IMR-90 (cell line): Measurements from ENCODE around the gene FANCE. TPM values are rescaled to one million over a fixed set of nuclear protein-coding genes. Genes with fewer than 3 reads are reported as not detected.

Experiments used
- ATAC-seq: fragments of 200-7000 bp; cut with Tn5 transposase; 2 replicates; pipeline ENCODE4 v1.9.1; 2020; ENCODE audit warnings: low read depth, mild to moderate bottlenecking, moderate library complexity
- BruUV-seq: library from RNA; stranded (reverse); fragments of 400-500 nt; replicated peaks from 2 replicates; lab custom pipeline; 2021; lab: Mats Ljungman, UMichigan
- CTCF ChIA-PET: fragments of 300-600 bp; formaldehyde crosslinking; extraction: SDS; loops from one replicate; lab custom pipeline; 2021; ENCODE audit warnings: antibody characterized with exemption; lab: Yijun Ruan, JAX
- POLR2A ChIA-PET: fragments of 300-600 bp; sonication (Branson Sonifier 250); formaldehyde crosslinking; loops from one replicate; lab custom pipeline; 2022; ENCODE audit warnings: antibody characterized with exemption; ENCODE audit not compliant: unreplicated experiment; lab: Charles Lee
- DNase-seq: peaks from one replicate; pipeline ENCODE4 v3.0.0; 2013
- H2AFZ ChIP-seq: replicated peaks from 2 replicates; pipeline ENCODE3; 2013; ENCODE audit warnings: low read length, mild to moderate bottlenecking; ENCODE audit not compliant: poor library complexity
- H2AK5ac ChIP-seq: 2 replicates; pipeline ENCODE4 v1.6.1; 2013; ENCODE audit warnings: low read depth, low read length, inconsistent platforms
- H2AK9ac ChIP-seq: replicated peaks from 2 replicates; pipeline ENCODE3; 2013; ENCODE audit warnings: mild to moderate bottlenecking, low read depth, low read length, moderate library complexity; ENCODE audit not compliant: poor library complexity
- H2BK120ac ChIP-seq: 2 replicates; pipeline ENCODE4 v1.6.1; 2013; ENCODE audit warnings: low read depth, low read length, inconsistent platforms
- H2BK15ac ChIP-seq: 3 replicates; pipeline ENCODE4 v1.6.1; 2013; ENCODE audit warnings: low read depth, low read length, inconsistent platforms
- H2BK20ac ChIP-seq: 2 replicates; pipeline ENCODE4 v1.6.1; 2013; ENCODE audit warnings: low read depth, mild to moderate bottlenecking, inconsistent platforms, low read length, moderate library complexity
- H2BK5ac ChIP-seq: 2 replicates; pipeline ENCODE4 v1.6.1; 2013; ENCODE audit warnings: mild to moderate bottlenecking, low read depth, low read length, inconsistent platforms; ENCODE audit not compliant: poor library complexity, severe bottlenecking
- H3K14ac ChIP-seq: replicated peaks from 2 replicates; pipeline ENCODE4 v1.6.1; 2013; ENCODE audit warnings: low read depth, low read length, inconsistent platforms
- H3K18ac ChIP-seq: 2 replicates; pipeline ENCODE4 v1.6.1; 2013; ENCODE audit warnings: low read depth, low read length, control low read depth
- H3K23ac ChIP-seq: 2 replicates; pipeline ENCODE4 v1.6.1; 2013; ENCODE audit warnings: low read depth, low read length, inconsistent platforms
- H3K27ac ChIP-seq: 2 replicates; pipeline ENCODE4 v1.5.1; 2013; ENCODE audit warnings: mild to moderate bottlenecking, control low read depth, low read length; ENCODE audit not compliant: insufficient read depth
- H3K27me3 ChIP-seq: 2 replicates; pipeline ENCODE4 v1.6.1; 2013; ENCODE audit warnings: low read length; ENCODE audit not compliant: control insufficient read depth, insufficient read depth
- H3K36me3 ChIP-seq: 2 replicates; pipeline ENCODE4 v1.6.1; 2013; ENCODE audit warnings: low read length, mixed read lengths; ENCODE audit not compliant: control insufficient read depth, insufficient read depth
- H3K4ac ChIP-seq: 2 replicates; pipeline ENCODE4 v1.6.1; 2013; ENCODE audit warnings: low read depth, low read length, inconsistent platforms
- H3K4me1 ChIP-seq: 2 replicates; pipeline ENCODE4 v1.6.1; 2013; ENCODE audit warnings: low read length, mixed read lengths; ENCODE audit not compliant: control insufficient read depth, insufficient read depth
- H3K4me2 ChIP-seq: 2 replicates; pipeline ENCODE4 v1.6.1; 2013; ENCODE audit warnings: low read depth, mild to moderate bottlenecking, control low read depth, low read length, moderate library complexity
- H3K4me3 ChIP-seq: 2 replicates; pipeline ENCODE4 v1.5.1; 2013; ENCODE audit warnings: low read depth, mild to moderate bottlenecking, control low read depth, low read length, moderate library complexity; ENCODE audit not compliant: insufficient read depth
- H3K56ac ChIP-seq: 2 replicates; pipeline ENCODE4 v1.6.1; 2013; ENCODE audit warnings: low read length, inconsistent platforms; ENCODE audit not compliant: insufficient read depth; ENCODE audit errors: extremely low read depth
- H3K79me1 ChIP-seq, 2 experiments: 2 replicates each; pipeline ENCODE4 v1.6.1; 2013; ENCODE audit warnings: low read length in 2 of 2, inconsistent platforms in 1 of 2, low read depth in 1 of 2
- H3K9ac ChIP-seq: 2 replicates; pipeline ENCODE4 v1.6.1; 2013; ENCODE audit warnings: low read depth, low read length, control low read depth
- H3K9me1 ChIP-seq: 2 replicates; pipeline ENCODE4 v1.6.1; 2013; ENCODE audit warnings: low read length, inconsistent platforms; ENCODE audit not compliant: insufficient read depth
- H3K9me3 ChIP-seq: 2 replicates; pipeline ENCODE4 v1.6.1; 2013; ENCODE audit warnings: low read length; ENCODE audit not compliant: control insufficient read depth, insufficient read depth
- H4K20me1 ChIP-seq: 2 replicates; pipeline ENCODE4 v1.6.1; 2013; ENCODE audit warnings: low read length, inconsistent platforms; ENCODE audit not compliant: insufficient read depth
- H4K5ac ChIP-seq: 2 replicates; pipeline ENCODE4 v1.6.1; 2013; ENCODE audit warnings: mild to moderate bottlenecking, low read depth, low read length, control low read depth
- H4K8ac ChIP-seq, 2 experiments: 2 replicates each; pipeline ENCODE4 v1.6.1; 2013; ENCODE audit warnings: low read depth in 2 of 2, low read length in 2 of 2, control low read depth in 1 of 2, inconsistent platforms in 1 of 2
- H4K91ac ChIP-seq: 2 replicates; pipeline ENCODE4 v1.6.1; 2013; ENCODE audit warnings: low read depth, low read length, inconsistent platforms; ENCODE audit not compliant: insufficient read depth
- BHLHE40 ChIP-seq: fragments of 150-350 bp; IDR thresholded peaks from 2 replicates; pipeline ENCODE4 v1.6.1; 2016; ENCODE audit warnings: mild to moderate bottlenecking, low read depth, low read length
- CEBPB ChIP-seq: IDR thresholded peaks from 2 replicates; pipeline ENCODE4 v1.6.1; 2012; ENCODE audit warnings: low read depth, low read length, improper control_type of control experiment
- CHD1 ChIP-seq: IDR thresholded peaks from 2 replicates; pipeline ENCODE4 v1.6.1; 2012; ENCODE audit warnings: low read depth, low read length, improper control_type of control experiment
- CTCF ChIP-seq: conservative IDR thresholded peaks from 2 replicates; pipeline ENCODE4 v1.5.1; 2012; ENCODE audit warnings: mild to moderate bottlenecking, low read depth, low read length, improper control_type of control experiment
- ELK1 ChIP-seq: fragments of 150-350 bp; IDR thresholded peaks from 2 replicates; pipeline ENCODE4 v1.6.1; 2016; ENCODE audit warnings: low read depth, mild to moderate bottlenecking, low read length, moderate library complexity, borderline replicate concordance
- FOS ChIP-seq: fragments of 150-350 bp; IDR thresholded peaks from 2 replicates; pipeline ENCODE4 v1.6.1; 2016; ENCODE audit warnings: low read depth, low read length
- MAFK ChIP-seq: IDR thresholded peaks from 2 replicates; pipeline ENCODE4 v1.6.1; 2012; ENCODE audit warnings: low read depth, low read length, improper control_type of control experiment
- MAZ ChIP-seq: IDR thresholded peaks from 2 replicates; pipeline ENCODE4 v1.6.1; 2012; ENCODE audit warnings: low read depth, mild to moderate bottlenecking, low read length, improper control_type of control experiment, moderate library complexity, borderline replicate concordance
- MXI1 ChIP-seq: IDR thresholded peaks from 2 replicates; pipeline ENCODE4 v1.6.1; 2012; ENCODE audit warnings: low read depth, mild to moderate bottlenecking, low read length, moderate library complexity, borderline replicate concordance
- NFE2L2 ChIP-seq: fragments of 150-350 bp; IDR thresholded peaks from 2 replicates; pipeline ENCODE4 v1.6.1; 2016; ENCODE audit warnings: low read depth, mild to moderate bottlenecking, low read length
- POLR2A ChIP-seq: IDR thresholded peaks from 2 replicates; pipeline ENCODE4 v1.6.1; 2012; ENCODE audit warnings: mild to moderate bottlenecking, low read depth, low read length
- RAD21 ChIP-seq: IDR thresholded peaks from 2 replicates; pipeline ENCODE4 v1.6.1; 2012; ENCODE audit warnings: low read length, improper control_type of control experiment
- RCOR1 ChIP-seq: IDR thresholded peaks from 2 replicates; pipeline ENCODE4 v1.6.1; 2012; ENCODE audit warnings: mild to moderate bottlenecking, low read length, improper control_type of control experiment; ENCODE audit not compliant: insufficient replicate concordance
- RFX5 ChIP-seq: IDR thresholded peaks from 2 replicates; pipeline ENCODE4 v1.8.0; 2012; ENCODE audit warnings: low read depth, mild to moderate bottlenecking, low read length, moderate library complexity
- SMC3 ChIP-seq: fragments of 150-350 bp; IDR thresholded peaks from 2 replicates; pipeline ENCODE4 v1.6.1; 2016; ENCODE audit warnings: low read depth, mild to moderate bottlenecking, antibody characterized with exemption, low read length, moderate library complexity
- USF2 ChIP-seq: fragments of 150-350 bp; IDR thresholded peaks from 2 replicates; pipeline ENCODE4 v1.6.1; 2017; ENCODE audit warnings: mild to moderate bottlenecking, antibody characterized with exemption, low read length, low read depth
- WGBS, 2 experiments: methylation state at CpG; one replicate each; pipeline versions ENCODE4 v1.1.5 to v1.1.7; 2013; ENCODE audit warnings: missing lambda C conversion rate in 2 of 2; ENCODE audit not compliant: insufficient read length in 1 of 2; ENCODE audit errors: extremely low coverage in 2 of 2; 5-methylcytosine and 5-hydroxymethylcytosine counted together
- dilution Hi-C: fragments of 300-500 bp; cut with HindIII; formaldehyde crosslinking; loops from one replicate; pipeline ENCODE4 v1.14.3; 2018; ENCODE audit warnings: low sequenced_read_pairs; ENCODE audit not compliant: unreplicated experiment
- in situ Hi-C: fragments of 300-500 bp; cut with MboI; formaldehyde crosslinking; loops from 3 replicates; pipeline ENCODE4 v1.14.3; 2019; ENCODE audit warnings: low sequenced_read_pairs, inconsistent platforms, mixed read lengths
- intact Hi-C: fragments of 100-400 bp; cut with micrococcal nuclease; formaldehyde crosslinking; loops from 2 replicates; pipeline ENCODE4 v1.10.0; 2022
- polyA plus RNA-seq, 3 experiments: library from polyadenylated mRNA; depleted of rRNA; stranded (reverse); fragments of >200 nt; gene quantifications; 2 replicates each; pipeline ENCODE4 v1.2.3, GENCODE V29; 2012; ENCODE audit warnings: low replicate concordance in 1 of 3
- total RNA-seq: library from RNA; depleted of rRNA; stranded (reverse); fragments of >200 nt; gene quantifications from 2 replicates; pipeline ENCODE4 v1.2.3, GENCODE V29; 2012

Gene FANCE
- total and polyA plus RNA-seq, 2 of the 4 experiments (the other 2 are of a cell fraction), result 7.1 to 9.1 TPM

- peaks cover 0 to 15% of the 10 kb centered on the region in 2 experiments; a peak in 2 of 4 replicates for H3K79me1 ChIP-seq
- no peak for TF ChIP-seq MXI1
- TF ChIP-seq POLR2A, result no peak
- TF ChIP-seq CHD1, result no peak
- TF ChIP-seq RCOR1, result no peak
- TF ChIP-seq MAZ, result no peak
- no peak for TF ChIP-seq CTCF
- no peak for TF ChIP-seq CEBPB
- no peak for TF ChIP-seq ELK1
- no peak for TF ChIP-seq FOS
- no peak for TF ChIP-seq SMC3
- no peak for TF ChIP-seq MAFK
- TF ChIP-seq RAD21, result no peak
- no peak for TF ChIP-seq RFX5
- no peak for TF ChIP-seq USF2
- no peak for TF ChIP-seq BHLHE40
- no peak for TF ChIP-seq NFE2L2
- ATAC-seq (no peak), DNase-seq (no peak)
- H2BK120ac ChIP-seq, result no peak overlapping the region
- intact Hi-C loops, result no loop called here
- WGBS, 2 experiments, result no CpG with 5 or more reads among the region's 2 CpGs
- peaks cover 2% of the 10 kb centered on the region; the same call in 1 of the 2 replicates for H3K9me3 ChIP-seq
- no peak overlapping the region for H3K18ac ChIP-seq
- H3K4me1 ChIP-seq, result peaks cover 9% of the 10 kb centered on the region
- ChIA-PET CTCF (no interaction called here), POLR2A (no interaction called here)
- H2AK9ac ChIP-seq, result no peak overlapping the region
- H3K36me3 ChIP-seq, result no peaks in the 10 kb centered on the region
- dilution Hi-C loops, result no loop called here
- H3K4me3 ChIP-seq, result no peak overlapping the region
- no peaks in the 10 kb centered on the region for H4K20me1 ChIP-seq
- H3K4me2 ChIP-seq, result no peak overlapping the region
- peaks cover 17% of the 10 kb centered on the region for H3K9me1 ChIP-seq
- no peak overlapping the region for H2BK20ac ChIP-seq
- no peak overlapping the region for H4K5ac ChIP-seq
- no TSS peak for BruUV-seq
- in situ Hi-C loops, result no loop called here
- no peak overlapping the region for H3K27ac ChIP-seq
- H3K56ac ChIP-seq, result no peak overlapping the region
- H4K91ac ChIP-seq, result no peak overlapping the region
- H3K14ac ChIP-seq, result no peak overlapping the region
- no peak overlapping the region for H2AFZ ChIP-seq
- H2BK15ac ChIP-seq, result no peak overlapping the region
- peaks cover 16% of the 10 kb centered on the region for H3K27me3 ChIP-seq
- H4K8ac ChIP-seq, result no peak overlapping the region
- no peak overlapping the region for H3K23ac ChIP-seq
- H2BK5ac ChIP-seq, result no peak overlapping the region
- no peak overlapping the region for H2AK5ac ChIP-seq
- no peak overlapping the region for H3K4ac ChIP-seq
- H3K9ac ChIP-seq, result no peak overlapping the region
These were observed 49.6 kb downstream of the FANCE start for GRCh38 chr6:35501784-35502183.
